Measurements from ENCODE around the gene GTF3C2. TPM values are rescaled to one million over a fixed set of nuclear protein-coding genes. Genes with fewer than 3 reads are reported as not detected.

The GTF3C2 gene
- 19.2 and 20.9 TPM in 2 replicates for total RNA-seq

- Histone ChIP-seq H3K4me3 (ENCODE audit: low read depth, low read length) (peak within 1 kb of the TSS; percentile 94), H3K27me3 (ENCODE audit: control insufficient read depth, insufficient read depth, low read length) (no peaks in the 10 kb centered on the region), H3K36me3 (ENCODE audit: control insufficient read depth, insufficient read depth, low read length) (no peaks in the 10 kb centered on the region)
- no peak for FAIRE-seq
- TF ChIP-seq CTCF (IDR thresholded peaks at IDR 0.05; ENCODE audit: insufficient read depth, low read length, severe bottlenecking): no peak
- peak; percentile 88 for DNase-seq (ENCODE audit: low read depth)
These were observed at the start of gene GTF3C2 for GRCh38 chr2:27356382-27357181. TSS of gene GTF3C2 (minus strand) at chr2:27356764. CDS start at chr2:27343554, 13,210 bp downstream.

GRCh38 chr2:27400348-27401135 lies 44.0 kb upstream of the GTF3C2 start:
- no peak for TF ChIP-seq CTCF (IDR thresholded peaks at IDR 0.05; ENCODE audit: insufficient read depth, low read length, severe bottlenecking)
- no peak for FAIRE-seq
- Histone ChIP-seq H3K4me3 (ENCODE audit: low read depth, low read length) (no peak overlapping the region), H3K27me3 (ENCODE audit: control insufficient read depth, insufficient read depth, low read length) (no peaks in the 10 kb centered on the region), H3K36me3 (ENCODE audit: control insufficient read depth, insufficient read depth, low read length) (no peaks in the 10 kb centered on the region)
- DNase-seq (ENCODE audit: low read depth): no peak

- Histone ChIP-seq H3K36me3 (ENCODE audit: control insufficient read depth, insufficient read depth, low read length) (no peaks in the 10 kb centered on the region), H3K4me3 (ENCODE audit: low read depth, low read length) (no peak overlapping the region), H3K27me3 (ENCODE audit: control insufficient read depth, insufficient read depth, low read length) (no peaks in the 10 kb centered on the region)
- no peak for FAIRE-seq
- no peak for DNase-seq (ENCODE audit: low read depth)
- no peak for TF ChIP-seq CTCF (IDR thresholded peaks at IDR 0.05; ENCODE audit: insufficient read depth, low read length, severe bottlenecking)
These were observed 42.4 kb upstream of the GTF3C2 start for GRCh38 chr2:27398962-27399361.

- DNase-seq (ENCODE audit: low read depth) (no peak), FAIRE-seq (no peak)
- no peaks in the 10 kb centered on the region for H3K36me3 ChIP-seq (ENCODE audit: control insufficient read depth, insufficient read depth, low read length)
- TF ChIP-seq CTCF (IDR thresholded peaks at IDR 0.05; ENCODE audit: insufficient read depth, low read length, severe bottlenecking): no peak
- no peaks in the 10 kb centered on the region for H3K27me3 ChIP-seq (ENCODE audit: control insufficient read depth, insufficient read depth, low read length)
- no peak overlapping the region for H3K4me3 ChIP-seq (ENCODE audit: low read depth, low read length)
These were observed 36.7 kb upstream of the GTF3C2 start for GRCh38 chr2:27393225-27393624.

GRCh38 chr2:27390822-27391679 lies 34.5 kb upstream of the GTF3C2 start:
- H3K4me3 ChIP-seq (ENCODE audit: low read depth, low read length): no peak overlapping the region
- H3K36me3 ChIP-seq (ENCODE audit: control insufficient read depth, insufficient read depth, low read length): no peaks in the 10 kb centered on the region
- no peaks in the 10 kb centered on the region for H3K27me3 ChIP-seq (ENCODE audit: control insufficient read depth, insufficient read depth, low read length)
- TF ChIP-seq CTCF (IDR thresholded peaks at IDR 0.05; ENCODE audit: insufficient read depth, low read length, severe bottlenecking): no peak
- FAIRE-seq (no peak), DNase-seq (ENCODE audit: low read depth) (no peak)

All from bronchial epithelial cell (primary cell).